Measurements from ENCODE around the gene CYLC1.

Gene CYLC1, protein sequence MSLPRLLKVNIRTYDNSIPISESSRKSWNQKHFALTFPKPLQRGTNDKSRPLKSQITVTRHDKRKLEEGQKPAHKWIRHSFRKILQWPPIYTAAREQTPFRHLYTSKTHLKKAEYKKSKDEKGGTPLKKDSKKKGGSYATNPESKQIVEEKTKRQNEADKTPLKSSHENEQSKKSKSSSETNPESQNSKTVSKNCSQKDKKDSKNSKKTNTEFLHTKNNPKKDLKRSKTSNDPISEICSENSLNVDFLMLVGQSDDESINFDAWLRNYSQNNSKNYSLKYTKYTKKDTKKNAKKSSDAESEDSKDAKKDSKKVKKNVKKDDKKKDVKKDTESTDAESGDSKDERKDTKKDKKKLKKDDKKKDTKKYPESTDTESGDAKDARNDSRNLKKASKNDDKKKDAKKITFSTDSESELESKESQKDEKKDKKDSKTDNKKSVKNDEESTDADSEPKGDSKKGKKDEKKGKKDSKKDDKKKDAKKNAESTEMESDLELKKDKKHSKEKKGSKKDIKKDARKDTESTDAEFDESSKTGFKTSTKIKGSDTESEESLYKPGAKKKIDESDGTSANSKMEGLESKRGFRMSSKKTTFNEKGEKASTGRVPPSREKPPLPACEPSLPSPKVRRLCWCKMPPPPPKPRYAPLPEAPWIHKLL

DNA sequence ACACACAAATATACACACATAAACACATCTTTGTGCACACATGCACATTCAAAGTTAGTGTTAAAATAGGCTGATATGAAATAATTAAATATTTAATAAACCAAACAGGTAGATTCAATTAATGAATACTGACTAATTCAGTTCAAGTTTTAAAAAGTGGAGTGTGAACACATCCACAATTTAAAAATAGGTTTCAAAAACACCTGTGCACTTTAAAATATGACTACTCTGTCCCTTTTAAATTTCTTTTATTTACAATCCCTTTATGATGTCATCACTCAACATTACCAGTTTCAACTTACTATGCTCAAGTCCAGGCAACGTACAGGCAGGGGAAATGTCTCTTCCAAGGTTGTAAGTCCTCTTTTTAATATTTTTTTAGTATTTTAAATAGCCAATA is at the start of gene CYLC1:
Gene CYLC1, plus strand, starts transcription at position 301 of the 400 bp plus-strand sequence. Its CDS starts 37 bp downstream, at position 338.
- no peak for DNase-seq

DNA sequence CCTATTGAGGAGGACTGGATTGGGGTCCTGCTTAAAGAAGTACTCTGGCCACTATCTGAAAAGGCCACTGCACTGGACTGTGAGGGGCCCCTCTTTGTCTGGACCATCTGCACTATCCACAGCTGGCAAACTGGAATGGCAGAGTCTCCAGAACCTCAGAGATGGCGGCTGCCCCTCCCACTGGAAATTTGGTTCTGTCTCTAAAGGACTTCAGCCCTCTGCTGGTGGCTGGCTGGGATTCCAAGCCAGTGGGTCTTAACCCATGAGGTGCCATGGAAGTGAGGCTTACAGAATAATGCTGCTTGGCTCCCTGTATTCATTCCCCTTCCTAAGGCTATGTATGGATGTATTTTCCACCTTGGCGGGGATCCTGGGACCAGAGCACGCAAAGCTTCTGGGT is 41.6 kb upstream of the CYLC1 start:
- DNase-seq: no peak

DNA sequence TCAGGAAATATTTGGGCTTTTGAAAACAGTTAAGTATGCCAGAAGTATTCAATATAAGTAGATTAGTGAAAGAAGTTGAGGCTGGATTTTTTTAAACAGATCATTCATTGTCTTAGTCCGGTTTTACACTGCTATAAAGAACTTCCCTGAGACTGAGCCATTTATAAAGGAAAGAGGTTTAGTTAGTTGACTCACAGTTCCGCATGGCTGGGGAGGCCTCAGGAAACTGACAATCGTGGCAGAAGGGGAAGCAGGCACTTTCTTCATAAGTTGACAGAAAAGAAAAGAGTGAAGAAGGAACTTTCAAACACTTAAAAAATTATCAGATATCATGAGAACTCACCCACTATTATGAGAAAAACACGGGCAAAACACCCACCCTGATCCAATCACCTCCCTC is 31.1 kb upstream of the CYLC1 start:
- no peak for DNase-seq

DNA sequence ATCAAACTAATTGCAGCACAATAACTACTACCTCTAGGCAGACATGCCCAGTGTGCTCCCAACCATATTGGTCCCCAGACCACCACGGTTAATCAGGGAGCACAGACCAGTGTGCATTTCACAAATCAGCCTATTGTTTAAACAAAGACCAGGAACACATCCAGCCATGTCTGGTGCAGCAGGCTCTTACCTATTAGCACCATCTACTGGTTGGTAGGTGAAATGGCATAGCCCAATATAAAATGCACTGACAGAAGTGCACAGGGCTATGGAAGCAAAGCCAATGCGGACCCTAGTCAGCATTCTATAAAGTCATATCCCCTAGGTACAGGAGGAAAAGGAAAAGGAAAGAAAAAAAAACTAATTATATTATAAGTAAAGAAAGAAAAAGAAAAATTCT is 15.5 kb upstream of the CYLC1 start:
- DNase-seq: peak in 1 of 2 experiments; percentile 5

DNA sequence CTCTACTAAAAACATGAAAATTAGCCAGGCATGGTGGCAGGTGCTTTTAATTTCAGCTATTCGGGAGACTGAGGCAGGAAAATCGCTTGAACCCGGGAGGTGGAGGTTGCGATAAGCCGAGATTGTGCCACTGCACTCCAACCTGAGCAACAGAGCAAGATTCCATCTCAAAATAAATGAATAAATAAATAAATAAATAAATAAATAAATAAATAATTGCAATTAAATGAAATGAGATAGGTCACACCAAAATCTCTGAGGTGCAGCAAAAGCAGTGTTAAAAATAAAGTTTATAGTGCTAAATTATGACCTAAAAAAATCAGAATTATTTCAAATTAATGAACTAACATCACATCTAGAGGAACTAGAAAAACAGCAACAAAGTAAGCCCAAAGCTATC is 13.6 kb upstream of the CYLC1 start:
- no peak for DNase-seq

DNA sequence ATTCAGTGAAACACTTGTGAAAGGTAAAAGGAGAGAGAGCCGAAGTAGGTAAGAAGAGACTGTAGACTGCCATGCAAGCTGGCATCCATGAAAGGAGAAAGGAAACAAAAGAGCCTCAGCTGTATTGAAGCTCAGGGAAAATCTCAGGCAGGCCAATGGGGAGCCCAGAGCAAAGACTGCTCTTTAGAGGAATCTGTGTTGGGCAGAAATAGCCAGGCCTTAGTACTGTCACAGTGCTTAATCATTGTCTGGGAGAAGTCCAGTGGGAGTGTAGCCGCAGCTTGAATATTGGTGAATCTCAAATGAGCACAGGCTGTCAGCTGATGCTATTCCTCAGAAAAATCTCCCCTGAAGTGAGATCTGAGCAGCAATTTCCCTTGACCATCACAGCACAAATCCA is 27.6 kb downstream of the CYLC1 start:
- no peak for DNase-seq

DNA sequence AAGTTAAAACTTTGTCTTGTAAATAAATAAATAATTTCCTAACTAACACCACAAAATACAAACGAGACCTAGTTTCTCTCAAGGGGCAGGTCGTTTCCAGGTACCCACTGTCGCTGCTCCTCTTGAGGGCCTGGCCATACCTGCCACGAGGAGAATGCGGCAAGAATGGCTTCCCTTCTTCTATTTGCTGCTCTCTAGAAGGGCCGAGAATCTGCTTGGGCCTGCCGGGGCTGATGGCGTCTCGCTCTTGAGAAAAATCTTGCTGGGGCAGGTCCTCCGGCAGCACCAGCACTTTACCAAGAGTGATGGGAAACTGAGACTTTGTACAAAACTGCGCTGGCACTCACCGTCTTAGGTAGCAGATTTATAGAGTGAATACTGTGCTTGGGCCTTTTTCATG is 31.5 kb downstream of the CYLC1 start:
- DNase-seq: no peak

DNA sequence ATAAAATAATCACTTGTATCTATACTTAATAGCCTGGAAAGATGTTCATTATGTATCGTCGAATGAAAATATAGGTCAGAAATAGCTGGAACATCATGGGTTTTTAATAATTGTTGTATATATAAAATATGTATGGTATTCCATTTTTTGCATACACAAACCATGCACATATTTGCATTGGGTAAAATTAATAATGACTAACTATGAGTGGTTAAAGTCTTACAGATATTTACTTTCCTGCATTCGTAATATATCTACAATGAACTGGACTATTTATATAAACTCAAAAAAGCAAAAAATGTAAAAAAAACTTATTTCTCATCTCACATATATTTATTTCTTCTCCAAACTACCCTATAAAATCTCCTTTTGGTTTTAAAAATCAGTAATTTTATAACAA is 46.0 kb downstream of the CYLC1 start:
- DNase-seq: no peak

DNA sequence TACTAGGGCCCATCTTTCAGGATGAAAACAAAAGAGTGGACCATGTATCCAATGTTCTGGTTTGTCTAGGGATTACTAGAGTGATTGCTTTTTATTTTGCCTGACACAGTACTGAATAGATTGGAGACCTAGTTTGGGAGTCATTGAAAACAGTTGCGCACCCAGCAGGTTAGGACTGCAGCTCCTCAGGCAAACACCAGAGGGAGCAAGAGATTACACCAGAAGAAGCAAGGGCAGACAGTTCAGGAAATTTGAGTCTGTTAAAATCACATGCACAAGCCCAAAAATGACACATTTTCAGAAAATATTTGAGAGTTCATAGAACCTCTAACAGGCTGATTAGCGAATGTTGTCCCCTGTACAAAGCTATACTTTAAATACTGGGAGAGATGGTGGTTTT is 55.6 kb downstream of the CYLC1 start:
- DNase-seq: peak in 1 of 2 experiments; percentile 5

DNA sequence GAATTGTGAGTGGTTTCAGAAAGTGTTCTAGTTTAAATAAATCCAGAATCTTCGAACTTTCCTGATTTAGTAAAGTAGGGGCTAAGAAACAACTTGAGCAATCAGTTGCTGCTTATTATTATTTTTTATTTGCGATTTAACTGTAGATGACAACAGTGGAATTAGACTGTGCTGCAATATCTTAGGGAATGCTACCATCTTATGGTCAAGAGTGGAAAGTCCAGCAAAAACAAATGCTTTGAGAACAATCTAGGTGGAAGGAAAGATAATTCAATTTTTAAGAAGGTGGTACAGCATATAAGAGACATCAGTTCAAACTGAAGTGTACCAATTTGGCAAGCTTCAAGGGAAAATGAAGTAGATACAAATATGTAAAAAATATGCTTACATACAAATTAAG is 73.3 kb downstream of the CYLC1 start:
- DNase-seq: no peak

All from NCI-H446 (cell line).